ENCODE data around the gene SCML1.

The SCML1 gene

DNA sequence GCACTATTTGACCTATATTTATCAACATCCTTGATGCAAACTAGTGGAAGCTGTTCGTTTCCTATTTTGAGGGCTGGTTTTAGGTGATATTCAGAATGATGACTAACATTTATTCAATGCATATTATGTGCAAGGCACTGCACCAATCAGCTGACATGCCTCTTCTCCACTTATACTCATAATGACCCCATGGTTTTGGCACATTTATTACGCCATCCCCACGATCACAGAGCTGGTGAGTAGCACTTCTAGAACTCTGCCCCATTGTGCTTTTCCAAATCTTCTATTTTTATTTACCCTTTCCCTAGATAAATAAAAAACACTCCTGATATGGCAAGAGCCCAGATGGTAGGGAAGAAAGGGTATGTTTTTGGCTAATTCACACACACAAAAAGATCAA lies 13.1 kb downstream of the SCML1 start:
- DNase-seq (ENCODE audit: low read depth, low spot score) = no peak
- CTCF ChIA-PET = no interaction called here
- no peak overlapping the region for H3K4me3 ChIP-seq (ENCODE audit: low read depth, low read length)
- POLR2A ChIA-PET = no interaction called here
- TF ChIP-seq, protein P1, sequence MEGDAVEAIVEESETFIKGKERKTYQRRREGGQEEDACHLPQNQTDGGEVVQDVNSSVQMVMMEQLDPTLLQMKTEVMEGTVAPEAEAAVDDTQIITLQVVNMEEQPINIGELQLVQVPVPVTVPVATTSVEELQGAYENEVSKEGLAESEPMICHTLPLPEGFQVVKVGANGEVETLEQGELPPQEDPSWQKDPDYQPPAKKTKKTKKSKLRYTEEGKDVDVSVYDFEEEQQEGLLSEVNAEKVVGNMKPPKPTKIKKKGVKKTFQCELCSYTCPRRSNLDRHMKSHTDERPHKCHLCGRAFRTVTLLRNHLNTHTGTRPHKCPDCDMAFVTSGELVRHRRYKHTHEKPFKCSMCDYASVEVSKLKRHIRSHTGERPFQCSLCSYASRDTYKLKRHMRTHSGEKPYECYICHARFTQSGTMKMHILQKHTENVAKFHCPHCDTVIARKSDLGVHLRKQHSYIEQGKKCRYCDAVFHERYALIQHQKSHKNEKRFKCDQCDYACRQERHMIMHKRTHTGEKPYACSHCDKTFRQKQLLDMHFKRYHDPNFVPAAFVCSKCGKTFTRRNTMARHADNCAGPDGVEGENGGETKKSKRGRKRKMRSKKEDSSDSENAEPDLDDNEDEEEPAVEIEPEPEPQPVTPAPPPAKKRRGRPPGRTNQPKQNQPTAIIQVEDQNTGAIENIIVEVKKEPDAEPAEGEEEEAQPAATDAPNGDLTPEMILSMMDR (IDR thresholded peaks at IDR 0.05; ENCODE audit: insufficient read depth, low read length, missing control alignments) = no peak

DNA sequence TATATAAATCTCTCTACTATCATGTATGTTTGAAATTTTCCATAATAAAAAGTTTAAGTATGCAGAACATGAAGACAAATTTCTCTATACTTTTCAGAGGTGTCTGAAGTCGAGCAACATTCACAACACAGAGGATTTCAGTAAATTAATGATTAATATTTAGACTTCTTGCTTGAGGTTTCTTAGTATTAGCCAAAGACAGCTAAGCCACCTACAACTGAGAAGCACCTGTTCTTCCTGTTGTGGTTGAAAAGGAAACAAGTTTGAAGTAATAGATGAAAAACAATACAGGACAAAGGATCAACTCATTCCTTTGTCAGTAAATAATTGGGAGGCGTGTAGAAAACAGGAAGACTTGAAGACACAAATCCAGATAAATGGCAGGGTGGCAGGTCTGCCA lies 21.1 kb downstream of the SCML1 start:
- no peak for DNase-seq (ENCODE audit: low read depth, low spot score)
- ChIA-PET CTCF (no interaction called here), POLR2A (no interaction called here)
- TF ChIP-seq, protein P1 (IDR thresholded peaks at IDR 0.05; ENCODE audit: insufficient read depth, low read length, missing control alignments) = no peak
- H3K4me3 ChIP-seq (ENCODE audit: low read depth, low read length) = no peak overlapping the region

DNA sequence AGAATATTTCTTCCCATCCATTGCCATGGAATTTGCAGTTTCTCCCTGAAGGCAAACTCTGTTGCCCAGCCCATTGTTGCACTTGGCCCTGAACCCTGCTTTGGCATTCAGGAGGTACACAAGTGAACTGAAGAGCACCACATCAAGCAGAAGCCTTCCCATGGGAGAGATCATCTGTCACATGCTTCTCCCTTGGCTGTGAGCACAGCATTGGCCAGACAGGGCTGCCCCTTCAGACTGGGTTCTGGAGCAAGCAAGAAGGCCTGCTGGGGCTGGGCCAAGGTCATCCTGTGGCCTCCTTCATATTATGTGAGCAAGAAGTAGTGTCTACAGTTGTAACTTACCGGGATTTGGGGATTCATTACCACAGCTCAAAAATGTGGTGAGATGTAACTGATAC lies 22.7 kb downstream of the SCML1 start:
- TF ChIP-seq, protein P1 (IDR thresholded peaks at IDR 0.05; ENCODE audit: insufficient read depth, low read length, missing control alignments) = no peak
- DNase-seq (ENCODE audit: low read depth, low spot score) = no peak
- POLR2A ChIA-PET = no interaction called here
- H3K4me3 ChIP-seq (ENCODE audit: low read depth, low read length) = no peak overlapping the region
- CTCF ChIA-PET = no interaction called here

DNA sequence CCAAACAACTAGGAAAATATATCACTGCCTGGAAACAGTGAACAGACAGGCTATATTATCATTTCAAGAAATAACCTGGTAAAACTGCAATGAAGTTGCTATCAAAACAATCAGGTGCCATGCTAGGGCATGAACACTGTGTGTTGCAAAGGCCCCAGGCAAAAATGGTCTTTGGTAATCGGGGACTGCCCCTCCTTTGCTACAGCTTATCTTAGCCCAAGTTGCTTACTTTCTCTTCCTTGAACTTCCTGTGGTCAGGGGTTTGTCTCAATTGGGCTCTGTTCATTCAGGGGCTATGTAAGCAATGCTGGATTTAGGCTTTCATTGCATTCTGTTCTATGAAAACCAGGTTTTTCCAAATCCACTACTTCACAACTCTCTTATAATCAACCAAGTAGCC lies 30.4 kb downstream of the SCML1 start:
- ChIA-PET CTCF (no interaction called here), POLR2A (no interaction called here)
- H3K4me3 ChIP-seq (ENCODE audit: low read depth, low read length) = no peak overlapping the region
- no peak for DNase-seq (ENCODE audit: low read depth, low spot score)
- TF ChIP-seq, protein P1 (IDR thresholded peaks at IDR 0.05; ENCODE audit: insufficient read depth, low read length, missing control alignments) = no peak

DNA sequence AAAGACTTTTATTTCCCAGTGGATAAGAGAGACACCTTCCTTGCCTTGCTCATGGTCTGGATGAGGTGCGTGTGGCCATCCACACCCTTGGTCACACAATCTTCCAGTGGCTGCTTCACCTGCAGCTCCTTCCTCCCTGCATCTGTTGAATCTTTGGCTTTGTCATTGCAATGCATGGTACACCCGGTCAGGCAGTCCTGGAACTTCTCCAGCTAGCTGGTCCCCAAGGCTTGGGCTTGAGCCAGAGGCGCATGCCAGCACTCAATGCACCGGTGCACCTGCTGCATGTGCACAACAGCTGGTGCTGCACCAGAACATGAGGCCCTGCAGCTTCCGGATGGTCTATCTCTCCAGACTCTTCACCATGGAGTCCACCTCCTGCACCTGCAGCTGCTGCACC lies 31.7 kb downstream of the SCML1 start:
- CTCF ChIA-PET = no interaction called here

DNA sequence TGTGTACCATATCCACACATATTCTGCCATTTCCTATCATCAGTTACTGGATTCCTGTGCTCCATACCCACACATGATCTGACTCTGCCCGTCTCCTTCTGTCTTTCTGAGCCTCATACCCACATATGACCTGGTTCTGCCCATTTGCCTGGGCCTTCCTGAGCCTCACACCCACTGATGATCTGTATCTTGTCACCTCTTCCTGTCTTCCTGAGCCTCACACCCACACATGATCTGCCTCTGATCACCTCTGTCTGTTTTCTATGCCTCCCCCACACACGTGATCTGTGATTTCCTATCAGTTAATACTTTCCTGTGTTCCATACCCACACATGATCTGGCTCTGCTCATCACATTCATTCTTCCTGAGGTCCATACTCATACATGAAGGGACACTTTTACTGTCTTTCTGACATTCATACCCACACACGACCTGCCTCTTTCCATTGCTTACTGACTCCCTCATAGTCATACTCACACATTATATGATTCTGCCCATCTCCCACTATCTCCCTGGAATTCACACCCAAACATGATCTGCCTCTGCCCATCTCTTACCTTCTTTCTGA lies 32.5 kb downstream of the SCML1 start:
- TF ChIP-seq, protein P1 (IDR thresholded peaks at IDR 0.05; ENCODE audit: insufficient read depth, low read length, missing control alignments) = no peak
- H3K4me3 ChIP-seq (ENCODE audit: low read depth, low read length) = no peak overlapping the region
- DNase-seq (ENCODE audit: low read depth, low spot score) = no peak
- ChIA-PET CTCF (no interaction called here), POLR2A (no interaction called here)

More for the DNA sequence above, 31.7 kb downstream of the SCML1 start:
- H3K4me3 ChIP-seq (ENCODE audit: low read depth, low read length) = no peak overlapping the region
- TF ChIP-seq, protein P1 (IDR thresholded peaks at IDR 0.05; ENCODE audit: insufficient read depth, low read length, missing control alignments) = no peak
- no peak for DNase-seq (ENCODE audit: low read depth, low spot score)
- POLR2A ChIA-PET = no interaction called here
